HG03159 (cell line): Measurements from ENCODE around the gene PPP1R12B.
"Not testable (repeated sequence)": the region's sequence is repeated elsewhere in the genome, so short reads cannot be mapped to it uniquely, and the experiment has no call there.

Source experiments
- ATAC-seq: cut with Tn5 transposase; IDR thresholded peaks from one replicate; pipeline ENCODE4 v1.9.1; 2021; ENCODE audit warnings: mild to moderate bottlenecking, moderate library complexity; ENCODE audit not compliant: unreplicated experiment

Gene PPP1R12B

DNA sequence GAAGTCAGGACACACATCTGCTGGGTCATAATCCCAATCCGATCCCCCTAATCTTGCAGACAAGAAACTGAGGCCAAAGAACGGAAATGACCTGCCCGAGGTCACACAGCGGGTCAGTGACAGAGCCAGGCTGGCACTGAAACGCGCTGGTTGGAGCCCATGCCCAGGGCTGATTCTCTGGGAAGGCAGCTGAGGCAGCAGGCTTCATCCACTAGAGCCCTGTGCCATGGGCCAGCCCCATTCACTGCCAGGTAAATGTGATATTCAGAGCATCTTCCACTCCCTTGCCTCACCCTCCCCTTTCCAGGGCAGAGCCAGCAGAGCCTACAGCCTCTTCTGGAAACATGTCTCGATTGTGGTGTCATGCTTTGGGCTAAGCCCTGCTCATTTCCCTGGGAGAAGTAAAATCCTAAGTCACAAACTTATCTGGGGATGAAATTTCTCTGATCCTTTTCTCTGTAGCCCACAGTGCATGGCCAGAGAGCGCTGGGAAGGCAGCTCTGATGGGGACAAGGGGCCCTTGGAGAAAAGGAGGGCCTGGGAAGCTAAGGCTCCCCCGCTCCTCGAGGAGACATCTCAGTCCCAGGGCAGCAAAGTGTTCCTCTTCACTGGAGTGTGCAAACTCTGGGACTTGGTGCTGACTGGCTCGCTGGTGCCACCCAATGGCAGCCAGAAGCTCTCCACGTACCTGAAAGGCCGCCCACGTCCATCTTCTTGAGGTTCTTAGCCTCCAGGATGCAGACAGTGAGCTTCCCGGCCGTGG, 251.4 kb downstream of the PPP1R12B start:
- ATAC-seq, result no peak

DNA sequence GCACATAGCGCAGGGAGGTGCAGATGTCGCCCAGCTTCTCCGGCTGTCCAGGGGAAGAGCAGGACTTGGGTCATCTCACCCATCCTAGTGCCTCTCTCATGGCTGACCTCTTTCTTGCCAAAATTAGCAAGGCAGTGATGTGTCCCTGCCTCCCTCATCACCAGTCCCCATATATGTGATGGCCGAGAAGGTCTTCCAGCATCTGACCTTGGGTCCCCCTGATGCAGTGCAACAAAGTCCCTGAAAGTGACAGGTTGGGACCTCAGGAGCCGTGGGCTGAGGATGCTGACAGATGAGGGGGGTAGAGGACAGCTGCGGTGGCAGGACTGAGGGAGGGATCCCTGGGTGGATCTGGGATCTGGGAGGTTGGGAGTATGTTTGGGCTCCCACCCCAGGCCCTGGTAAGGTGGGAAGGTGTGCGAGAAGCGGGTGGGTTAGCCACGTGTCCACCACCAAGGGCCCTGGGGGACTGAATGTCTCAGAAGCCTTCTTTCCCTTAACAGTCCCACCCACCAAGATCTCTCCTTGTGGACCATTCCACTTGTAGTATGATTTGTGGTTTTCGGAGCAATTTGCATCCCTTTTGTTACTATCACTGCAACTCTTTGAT, 252.0 kb downstream of the PPP1R12B start:
- no peak for ATAC-seq

DNA sequence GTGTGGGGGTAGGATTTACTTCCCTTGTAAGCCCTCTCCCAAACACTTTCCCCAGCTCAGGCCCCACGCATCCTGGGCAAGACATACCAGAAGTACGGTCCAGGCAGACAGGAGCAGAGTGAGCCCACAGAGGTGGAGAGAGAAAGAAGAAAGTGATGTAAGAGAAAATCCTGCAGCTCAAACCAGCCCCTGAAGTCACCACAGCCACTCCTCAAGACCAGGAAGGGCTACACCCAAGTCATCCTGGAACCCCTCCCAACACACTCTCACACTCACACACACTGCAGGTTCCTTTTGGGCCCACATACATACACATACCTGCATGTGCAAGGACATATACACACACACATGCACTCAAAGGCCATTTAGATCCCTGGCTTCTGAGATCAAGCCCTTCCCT, 254.9 kb downstream of the PPP1R12B start:
- no peak for ATAC-seq

DNA sequence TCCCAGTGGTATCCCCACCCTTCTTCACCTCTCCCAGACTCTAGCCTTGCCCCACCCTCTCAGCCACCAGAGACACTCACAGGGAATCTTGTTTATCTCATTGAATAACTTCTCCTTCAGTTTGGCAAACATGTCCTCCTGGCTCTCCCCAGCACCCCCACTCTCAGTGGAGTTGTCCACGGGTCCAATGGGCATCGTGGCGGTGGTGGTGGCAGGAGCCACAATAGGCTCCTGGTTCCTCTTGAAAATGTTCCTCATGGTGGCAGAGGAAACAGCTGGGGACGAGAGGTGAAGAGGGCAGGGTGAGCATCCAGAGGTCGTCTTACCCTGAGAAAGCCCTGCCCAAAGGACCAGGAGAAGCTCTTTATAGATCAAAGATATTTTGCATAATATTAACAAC, 257.0 kb downstream of the PPP1R12B start:
- no peak for ATAC-seq

DNA sequence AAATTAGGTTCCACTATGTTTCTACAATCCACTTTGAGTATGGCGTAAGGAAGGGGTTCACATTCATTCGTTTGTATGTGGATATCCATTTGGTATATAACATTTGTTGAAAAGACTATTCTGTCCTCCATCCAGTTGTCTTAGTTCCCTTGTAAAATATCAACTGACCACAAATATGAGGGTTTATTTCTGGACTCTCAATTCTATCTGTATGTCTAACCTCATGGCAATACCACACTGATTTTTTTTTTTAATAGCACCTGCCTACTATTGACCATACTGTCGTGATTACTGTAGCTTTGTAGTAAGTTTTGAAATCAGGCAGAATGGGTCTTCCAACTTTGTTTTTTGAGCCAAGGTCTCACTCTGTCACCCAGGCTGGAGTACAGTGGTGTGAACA, 263.5 kb downstream of the PPP1R12B start:
- ATAC-seq, result not testable (repeated sequence)

DNA sequence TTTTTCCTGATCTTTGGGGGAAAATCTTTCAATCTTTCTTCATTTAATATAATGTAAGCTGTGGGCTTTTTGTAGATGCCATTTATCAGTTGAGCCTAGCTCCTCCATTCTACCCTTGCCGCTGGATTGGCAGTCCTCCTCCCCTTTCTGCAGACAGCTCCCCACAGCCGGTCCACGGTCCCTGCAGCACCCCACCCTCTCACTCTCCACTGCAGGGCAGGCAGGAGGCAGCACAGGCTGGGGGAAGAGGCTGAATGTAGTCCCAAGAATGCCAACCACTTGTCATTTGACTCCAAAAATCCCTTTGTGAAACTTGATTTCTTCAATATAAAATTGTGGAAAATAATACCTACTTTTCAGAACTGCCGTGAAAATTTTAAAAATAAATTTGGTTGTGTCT, 265.1 kb downstream of the PPP1R12B start:
- ATAC-seq, result no peak

DNA sequence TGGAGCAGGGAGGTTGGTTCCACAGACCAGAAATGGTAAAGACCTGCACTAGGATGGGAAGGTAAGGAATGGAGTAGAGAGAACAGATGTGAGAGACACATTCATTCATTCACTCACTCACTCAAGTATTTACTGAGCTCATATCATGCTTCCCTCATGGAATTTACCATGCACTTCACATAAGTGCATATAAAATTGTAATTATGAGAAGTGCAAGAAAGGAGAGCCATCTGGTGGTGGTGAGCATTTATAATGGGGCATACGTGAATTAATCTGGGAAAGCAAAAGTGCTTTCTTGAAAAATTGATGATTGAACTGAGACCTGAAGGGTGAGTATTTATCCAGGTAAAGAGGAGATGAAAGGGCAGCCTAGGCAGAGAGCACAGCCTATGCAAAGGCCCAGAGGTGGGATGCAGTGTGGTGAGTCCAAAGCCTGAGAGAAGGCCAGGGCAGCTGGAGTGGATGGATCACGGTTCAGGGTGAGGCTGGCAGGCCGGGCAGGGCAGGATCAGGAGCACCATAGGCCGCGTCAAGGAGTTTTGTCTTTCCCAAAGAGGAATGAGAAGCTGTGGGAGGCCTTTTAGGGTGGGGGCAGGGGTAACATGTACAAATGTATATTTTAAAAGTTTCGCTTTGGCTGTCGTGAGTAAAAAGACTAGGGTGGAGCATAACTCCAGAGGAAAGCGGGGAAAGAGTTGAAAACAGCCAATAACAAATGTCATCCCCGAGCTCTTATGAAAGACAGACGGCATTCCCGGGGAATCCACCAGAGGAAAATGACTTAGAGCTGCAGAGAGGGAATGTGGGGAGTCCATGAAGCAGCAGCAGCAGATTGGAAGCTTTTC, 266.1 kb downstream of the PPP1R12B start:
- ATAC-seq, result not testable (repeated sequence)

DNA sequence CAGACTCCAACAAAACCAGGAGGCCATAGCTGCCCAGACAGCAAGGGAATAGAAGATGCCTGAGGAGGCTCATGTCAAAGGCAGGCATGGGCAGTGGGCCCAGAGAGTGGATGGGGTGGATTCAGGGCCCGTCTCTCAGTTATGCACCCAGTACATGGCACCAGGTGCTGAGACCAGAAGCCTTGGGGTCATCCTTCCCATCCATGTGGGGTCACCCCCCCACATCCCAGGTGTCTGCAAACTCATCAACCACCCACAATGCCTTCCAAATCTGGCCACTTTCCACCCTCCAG, 266.7 kb downstream of the PPP1R12B start:
- not testable (repeated sequence) for ATAC-seq

DNA sequence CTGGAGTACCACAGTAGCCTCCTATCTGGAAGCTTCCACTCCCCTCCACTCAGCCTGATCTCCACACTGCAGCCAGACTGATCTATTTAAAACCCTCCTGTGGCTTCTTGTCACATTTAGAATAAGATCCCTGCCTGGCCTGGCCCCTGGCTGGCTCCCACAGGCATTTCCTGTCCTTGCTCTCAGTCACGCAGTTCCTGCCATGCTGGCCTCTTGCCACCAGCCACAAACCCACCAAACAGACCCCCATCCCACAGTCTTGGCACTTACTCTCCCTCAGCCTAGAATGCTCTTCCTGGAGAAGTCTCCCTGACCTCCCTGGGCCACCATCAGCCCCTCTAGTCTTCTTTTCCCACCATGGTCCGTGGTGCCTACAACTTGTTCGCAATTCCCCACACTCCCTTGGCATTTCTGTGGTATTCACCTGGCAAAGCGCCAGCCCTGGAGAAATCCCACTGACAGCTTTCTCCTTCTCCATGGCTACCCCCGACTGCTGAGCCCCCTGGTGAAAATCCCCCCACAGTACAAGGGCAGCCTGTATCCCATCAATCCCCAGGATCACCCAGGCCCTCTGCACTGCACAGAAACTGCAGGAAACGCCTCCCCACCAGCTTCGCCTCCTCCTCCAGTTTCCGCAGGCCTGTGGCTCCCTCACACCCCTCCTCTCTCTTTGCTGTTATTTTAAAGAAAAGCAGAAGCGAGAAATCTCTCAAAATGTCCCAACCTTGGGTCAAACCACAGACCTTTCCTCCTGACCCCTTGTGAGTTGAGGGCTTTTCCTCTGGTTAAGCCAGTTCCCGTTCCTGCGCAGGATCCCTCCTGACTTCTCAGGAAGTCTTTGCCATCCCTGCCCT, 267.2 kb downstream of the PPP1R12B start:
- peak; percentile 63 for ATAC-seq

DNA sequence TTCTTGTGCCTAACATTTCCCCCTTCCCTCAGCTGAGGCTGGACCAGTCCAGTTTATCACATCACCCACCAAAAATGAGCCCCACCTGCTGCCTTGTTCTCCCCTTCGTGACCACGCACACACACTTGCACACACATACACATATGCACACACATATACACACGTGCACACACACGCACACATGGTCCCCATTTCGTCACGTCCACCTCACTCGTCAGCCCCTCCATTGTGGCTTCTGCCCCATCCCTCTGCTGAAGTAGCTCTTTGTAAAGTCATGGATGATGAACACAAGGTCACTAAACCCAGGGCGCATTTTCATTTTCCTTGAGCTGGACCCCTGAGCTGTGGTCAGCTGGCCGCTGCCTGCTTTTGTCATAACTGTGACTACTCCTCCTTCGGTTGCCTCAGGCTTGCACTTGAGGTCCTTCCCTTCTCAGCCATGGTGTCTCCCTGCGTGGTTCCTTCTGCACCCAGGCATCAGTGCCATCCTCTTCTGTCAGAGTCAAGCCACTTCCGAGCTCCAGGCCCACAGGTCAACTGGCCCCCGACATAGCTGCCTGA, 267.9 kb downstream of the PPP1R12B start:
- ATAC-seq, result peak; percentile 27

DNA sequence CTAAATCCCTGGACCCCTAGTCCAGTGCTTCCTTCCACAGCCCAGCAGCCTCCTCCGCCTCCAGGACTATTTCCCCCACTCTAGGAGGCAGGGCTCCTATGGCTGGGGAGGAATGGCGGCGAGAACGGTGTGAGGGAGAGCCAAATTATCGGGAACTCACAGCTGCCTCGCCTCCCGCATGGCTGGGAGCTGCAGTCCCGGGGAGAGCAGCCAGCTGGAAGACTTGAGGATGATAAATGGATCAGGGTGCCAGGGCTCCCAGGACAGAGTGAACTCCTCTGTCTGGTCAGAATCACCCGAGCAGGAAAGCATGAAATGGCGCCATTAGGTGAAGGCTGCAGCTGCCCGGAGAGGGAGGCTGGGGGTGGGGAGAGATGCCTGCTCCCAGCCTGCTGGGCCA, 270.5 kb downstream of the PPP1R12B start:
- ATAC-seq, result not testable (repeated sequence)

DNA sequence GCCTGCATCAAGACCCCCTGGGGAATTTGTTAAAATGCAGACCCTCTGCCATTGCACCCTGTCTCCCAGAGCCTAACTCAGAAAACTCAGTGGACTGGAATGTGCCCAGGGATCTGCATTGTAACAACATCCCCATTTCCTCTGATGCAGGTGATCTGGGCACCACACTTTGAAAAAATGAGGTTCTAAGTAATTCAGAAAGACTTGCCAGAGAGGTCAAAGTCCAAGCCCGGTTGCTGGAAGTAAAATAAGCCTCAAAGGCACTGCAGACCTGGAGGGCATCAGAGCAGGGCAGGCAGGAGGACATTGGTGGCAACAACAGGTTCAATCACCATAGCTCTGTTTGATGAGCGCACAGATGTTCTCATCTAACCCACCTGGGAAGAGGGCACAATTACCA, 271.0 kb downstream of the PPP1R12B start:
- ATAC-seq, result no peak

DNA sequence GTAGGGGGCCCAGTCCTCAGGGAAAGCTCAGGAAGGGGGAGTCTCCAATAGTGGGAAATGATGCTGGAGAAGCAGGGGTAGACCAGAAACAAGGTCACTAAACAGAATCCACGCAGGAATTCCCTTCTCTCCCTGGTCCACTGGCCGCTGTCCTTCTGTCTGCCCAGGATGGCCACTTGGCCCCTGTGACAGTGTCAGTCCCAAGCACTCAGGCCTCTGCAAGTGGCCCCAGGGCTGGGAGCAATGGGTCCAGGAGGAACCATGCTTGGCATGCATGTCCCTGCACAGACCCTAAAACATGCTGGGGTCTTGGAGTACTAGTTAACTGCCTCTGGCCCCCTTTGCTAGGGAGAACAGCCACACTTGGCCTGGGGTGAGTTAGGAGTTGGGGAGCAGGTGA, 271.5 kb downstream of the PPP1R12B start:
- not testable (repeated sequence) for ATAC-seq

DNA sequence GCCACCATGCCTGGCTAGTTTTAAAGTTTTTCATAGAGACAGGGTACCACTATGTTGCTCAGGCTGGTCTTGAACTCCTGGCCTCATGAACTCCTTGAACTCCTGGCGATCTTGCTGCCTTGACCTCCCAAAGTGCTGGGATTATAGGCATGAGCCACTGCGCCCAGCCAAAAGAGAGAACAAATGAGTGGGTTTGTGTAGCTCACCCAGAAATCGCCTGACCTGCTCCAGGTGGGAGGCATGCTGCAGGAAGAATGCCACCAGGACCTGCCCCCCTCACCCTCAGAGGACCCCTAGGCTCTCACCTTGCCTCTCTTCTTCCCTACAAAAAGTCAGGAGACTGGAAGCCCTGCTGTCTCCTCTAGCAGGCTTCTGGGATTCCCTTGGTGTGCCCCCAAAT, 272.9 kb downstream of the PPP1R12B start:
- ATAC-seq, result no peak

DNA sequence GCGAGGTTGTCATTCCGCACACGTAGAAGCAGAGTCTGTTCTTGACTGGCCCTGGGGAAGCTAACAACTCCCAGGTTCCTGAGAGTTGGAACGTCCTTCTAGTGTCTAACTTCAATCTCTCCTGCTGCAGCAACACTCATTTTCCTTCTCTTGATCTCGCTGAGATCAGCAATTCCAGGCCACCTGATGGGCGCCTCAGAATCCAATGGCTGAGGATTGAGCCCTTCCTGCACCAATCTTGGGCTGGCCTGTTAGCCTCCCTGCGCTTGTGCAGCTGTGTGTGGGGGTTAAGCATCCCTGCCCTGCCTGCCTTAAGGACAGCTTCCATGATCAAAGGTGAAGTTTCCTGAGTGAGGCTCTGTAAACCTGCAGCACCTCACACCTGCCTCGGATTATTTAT, 273.9 kb downstream of the PPP1R12B start:
- no peak for ATAC-seq

- no peak for ATAC-seq
These were observed 274.6 kb downstream of the PPP1R12B start for GRCh38 chr1:202623075-202623474.

- ATAC-seq, result not testable (repeated sequence)
These were observed 275.0 kb downstream of the PPP1R12B start for GRCh38 chr1:202623476-202623875.

GRCh38 chr1:202624088-202624780, 275.7 kb downstream of the PPP1R12B start:
- no peak for ATAC-seq

DNA sequence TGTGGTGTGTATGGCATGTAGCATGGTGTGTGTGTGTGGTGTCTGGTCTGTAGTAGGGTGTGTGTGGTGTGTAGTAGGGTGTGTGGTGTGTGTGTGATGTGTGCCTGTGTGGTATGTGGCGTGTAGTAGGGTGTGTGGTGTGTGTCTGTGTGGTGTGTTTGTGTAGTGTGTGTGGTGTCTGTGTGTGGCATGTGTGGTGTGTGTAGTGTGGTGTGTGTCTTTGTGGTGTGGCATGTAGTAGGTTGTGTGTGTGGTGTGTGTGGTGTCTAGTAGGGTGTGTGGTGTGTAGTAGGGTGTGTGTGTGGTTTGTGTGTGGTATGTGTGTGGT, 276.2 kb downstream of the PPP1R12B start:
- ATAC-seq, result no peak
